GM18868 (cell line): ENCODE results near the gene ZNF783.
"Not testable (repeated sequence)": the region's sequence is repeated elsewhere in the genome, so short reads cannot be mapped to it uniquely, and the experiment has no call there.

Experiments used
- ATAC-seq: cut with Tn5 transposase; IDR thresholded peaks from one replicate; pipeline ENCODE4 v1.9.1; 2021; ENCODE audit warnings: mild to moderate bottlenecking, moderate library complexity; ENCODE audit not compliant: unreplicated experiment

Gene ZNF783

GRCh38 chr7:149261829-149262617 is at the start of gene ZNF783:
ZNF783 (plus strand) TSS chr7:149262196; CDS start chr7:149262334, 138 bp downstream.
- ATAC-seq: peak; percentile 84

GRCh38 chr7:149214020-149214720 is 47.8 kb upstream of the ZNF783 start:
- ATAC-seq: no peak

- ATAC-seq: no peak
Observed at GRCh38 chr7:149216402-149216801, 45.6 kb upstream of the ZNF783 start.

GRCh38 chr7:149217570-149217969 is 44.4 kb upstream of the ZNF783 start:
- ATAC-seq: no peak

GRCh38 chr7:149218469-149219420 is 43.3 kb upstream of the ZNF783 start:
- no peak for ATAC-seq

GRCh38 chr7:149220534-149220933 is 41.5 kb upstream of the ZNF783 start:
- no peak for ATAC-seq

- ATAC-seq: no peak
Observed at GRCh38 chr7:149223176-149223575, 38.8 kb upstream of the ZNF783 start.

- no peak for ATAC-seq
Observed at GRCh38 chr7:149223761-149224160, 38.2 kb upstream of the ZNF783 start.

- no peak for ATAC-seq
Observed at GRCh38 chr7:149224352-149224751, 37.6 kb upstream of the ZNF783 start.

GRCh38 chr7:149225106-149225505 is 36.9 kb upstream of the ZNF783 start:
- ATAC-seq: no peak

- no peak for ATAC-seq
Observed at GRCh38 chr7:149225656-149226055, 36.3 kb upstream of the ZNF783 start.

GRCh38 chr7:149226366-149226765 is 35.6 kb upstream of the ZNF783 start:
- ATAC-seq: not testable (repeated sequence)

GRCh38 chr7:149226840-149227494 is 35.0 kb upstream of the ZNF783 start:
- ATAC-seq: no peak

GRCh38 chr7:149228831-149229471 is 33.0 kb upstream of the ZNF783 start:
- ATAC-seq: no peak

GRCh38 chr7:149229526-149229925 is 32.5 kb upstream of the ZNF783 start:
- no peak for ATAC-seq

GRCh38 chr7:149232362-149232761 is 29.6 kb upstream of the ZNF783 start:
- ATAC-seq: no peak

GRCh38 chr7:149233655-149234204 is 28.3 kb upstream of the ZNF783 start:
- ATAC-seq: not testable (repeated sequence)

- ATAC-seq: no peak
Observed at GRCh38 chr7:149237502-149237901, 24.5 kb upstream of the ZNF783 start.

GRCh38 chr7:149238051-149238450 is 23.9 kb upstream of the ZNF783 start:
- ATAC-seq: no peak
